Middle frontal gyrus (tissue), 1 donor: ENCODE results near the gene NR2F2.

Source experiments
- DNase-seq: peaks from one replicate; pipeline ENCODE4 v3.0.0-alpha.2; 2015; ENCODE audit warnings: low spot score; ENCODE audit errors: extremely low spot score

The NR2F2 gene

GRCh38 chr15:96352604-96353405 is 22.3 kb downstream of the NR2F2 start:
- no peak for DNase-seq

DNA sequence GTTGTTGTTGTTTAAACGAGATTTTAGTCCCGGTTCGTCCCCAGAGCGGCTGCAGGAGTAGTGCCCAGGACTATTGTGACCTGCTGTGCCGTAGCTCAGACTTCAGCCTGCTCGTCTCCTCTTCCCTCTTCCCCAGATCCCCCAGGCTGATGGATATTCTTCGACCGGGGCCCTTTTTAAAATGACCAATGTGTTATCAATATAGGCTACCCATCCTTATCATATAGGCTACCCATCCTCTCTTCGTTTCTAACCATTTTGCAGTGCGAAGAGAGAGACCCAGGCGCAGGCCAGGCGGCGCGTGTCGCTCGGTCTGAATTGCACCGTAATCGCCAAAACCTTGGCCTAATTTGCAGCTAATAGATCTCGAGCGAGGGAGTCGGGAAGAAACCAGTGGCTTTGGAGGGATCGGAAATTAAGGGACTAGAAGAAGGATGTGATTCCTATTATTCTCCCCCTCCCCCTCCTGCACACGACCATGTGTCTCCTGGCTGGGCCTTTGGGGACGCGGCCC is 23.0 kb downstream of the NR2F2 start:
- no peak for DNase-seq

GRCh38 chr15:96353930-96354730 is 23.6 kb downstream of the NR2F2 start:
- DNase-seq = no peak

- no peak for DNase-seq
Observed at GRCh38 chr15:96354731-96355567, 24.4 kb downstream of the NR2F2 start.

GRCh38 chr15:96355568-96356187 is 25.2 kb downstream of the NR2F2 start:
- DNase-seq = no peak

DNA sequence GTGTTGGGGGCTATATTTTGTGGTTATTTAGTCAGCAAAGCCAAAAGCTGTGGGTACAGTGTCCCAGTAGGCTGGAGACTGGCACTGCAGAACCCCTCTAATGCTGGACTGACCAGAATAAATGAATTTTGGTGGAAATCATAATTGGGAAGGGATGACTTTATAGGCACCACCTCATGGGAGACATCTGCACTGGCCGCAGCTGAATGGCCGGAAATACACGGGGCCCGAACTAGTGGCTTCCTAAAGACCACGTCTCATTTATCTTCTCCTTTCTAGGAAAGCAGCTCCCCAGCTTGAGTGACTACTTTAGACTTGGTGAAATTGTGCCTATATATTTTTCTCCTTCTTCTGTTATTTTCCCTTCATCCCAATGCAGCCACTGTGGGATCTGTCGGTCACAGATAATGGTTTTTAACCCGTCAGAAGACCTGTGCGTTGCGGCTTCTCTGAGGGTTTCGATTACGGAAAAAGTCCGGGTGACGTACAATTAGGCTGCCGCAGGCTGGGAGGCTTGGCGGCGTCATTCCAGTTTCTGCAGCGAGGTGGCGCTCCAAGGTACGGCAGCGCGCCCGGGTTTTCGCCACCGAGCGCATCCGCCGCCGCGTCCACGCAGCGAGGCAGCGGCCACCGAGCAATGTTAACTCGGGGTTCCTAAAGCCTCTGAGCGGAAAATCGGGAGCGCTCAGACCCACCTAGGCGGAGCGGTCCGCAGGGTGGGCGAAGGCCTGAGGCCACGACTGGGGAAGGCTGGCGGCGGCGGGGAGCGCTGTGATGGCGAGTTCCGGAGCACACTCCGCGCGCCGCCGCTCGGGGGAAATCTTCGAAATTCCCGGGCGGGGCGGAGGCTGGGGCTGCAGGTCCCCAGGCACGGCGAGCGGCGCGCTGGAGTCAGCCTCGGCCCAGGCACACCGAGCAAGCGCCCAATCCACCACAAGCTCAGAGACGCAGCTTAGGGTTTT is 26.3 kb downstream of the NR2F2 start:
- peak; percentile 62 for DNase-seq

GRCh38 chr15:96358001-96358801 is 27.7 kb downstream of the NR2F2 start:
- DNase-seq = no peak

DNA sequence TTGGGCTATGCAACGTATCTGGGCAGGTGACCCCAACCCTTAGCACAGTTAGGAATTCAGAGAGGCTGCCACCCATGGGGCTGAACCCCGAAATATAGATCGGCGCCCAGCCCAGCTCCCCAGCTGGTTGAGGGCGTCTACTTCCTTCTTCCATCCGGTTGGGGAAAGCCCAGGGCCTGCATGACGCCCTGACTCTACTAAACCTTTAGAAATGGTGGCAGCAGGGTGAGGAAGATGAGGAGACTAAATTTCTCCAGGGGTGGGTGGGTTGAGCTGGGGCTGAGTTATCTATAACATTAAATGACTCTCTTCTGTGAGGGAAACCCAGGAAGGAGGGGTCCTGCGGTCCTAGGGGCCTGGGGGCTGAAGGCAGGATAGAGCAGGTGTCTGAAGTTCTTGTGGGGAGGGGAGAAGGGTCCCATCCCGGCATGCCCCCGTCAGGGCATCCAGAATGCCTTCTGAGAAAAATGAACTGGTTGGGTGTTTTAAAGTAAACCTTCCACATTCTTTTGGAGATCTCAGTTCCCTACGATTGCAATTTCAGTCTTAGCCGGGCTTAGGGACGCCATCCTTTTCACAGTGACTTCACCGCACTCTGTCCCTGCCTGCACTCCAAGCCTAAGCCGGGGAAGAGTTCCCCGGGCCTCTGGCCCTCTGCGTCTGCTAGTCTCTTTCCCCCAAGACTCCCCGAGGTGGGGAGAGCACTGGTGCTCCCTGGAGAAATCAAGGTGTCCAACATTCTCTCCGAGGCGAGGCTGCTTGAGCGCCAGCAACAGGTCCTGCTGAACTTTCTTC is 28.5 kb downstream of the NR2F2 start:
- no peak for DNase-seq

DNA sequence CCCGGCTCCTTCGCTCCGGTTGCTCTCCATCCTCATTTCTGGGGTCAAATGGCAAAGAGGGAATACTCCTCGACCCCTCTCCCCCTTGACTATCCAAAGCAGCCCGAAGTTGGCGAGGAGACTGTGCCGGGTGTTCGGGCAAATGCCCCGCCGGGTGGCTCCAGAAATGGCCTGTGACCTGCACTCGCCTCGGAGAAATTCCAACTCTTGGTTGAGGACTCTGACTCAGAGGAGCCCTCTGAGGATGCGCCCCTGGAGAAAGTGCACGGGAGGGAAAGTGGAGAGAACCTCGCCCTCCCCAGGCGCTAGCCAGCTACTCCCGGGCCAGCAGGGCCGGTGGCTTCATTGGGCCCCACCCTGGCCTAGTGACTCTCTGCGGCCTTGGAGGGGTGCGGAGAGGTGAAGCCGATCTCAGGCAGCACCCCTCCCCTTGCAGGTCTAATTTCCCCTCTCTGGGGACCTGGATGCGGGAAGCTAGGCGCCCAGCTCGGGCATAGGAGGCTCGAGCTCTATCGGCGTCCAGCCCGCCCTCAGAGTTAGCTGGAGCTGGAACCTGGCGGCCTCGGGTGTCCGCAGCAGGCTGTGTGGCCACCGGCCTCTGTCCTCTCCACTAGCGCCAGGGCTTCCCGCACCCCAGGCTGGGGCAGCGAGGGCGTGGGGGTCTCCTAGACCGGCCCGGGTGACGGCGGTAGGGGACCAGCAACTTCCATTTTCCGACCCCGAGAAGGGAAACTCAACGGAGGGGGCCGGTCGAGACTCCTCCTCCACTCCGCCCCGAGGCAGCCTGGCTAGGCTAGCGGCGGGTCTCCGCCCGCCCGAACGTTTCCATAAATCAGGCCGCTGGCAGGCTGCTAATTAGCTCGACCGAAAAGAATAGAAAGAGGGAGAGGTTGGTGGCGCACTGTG is 29.4 kb downstream of the NR2F2 start:
- no peak for DNase-seq

- no peak for DNase-seq
Observed at GRCh38 chr15:96360581-96361308, 30.2 kb downstream of the NR2F2 start.

DNA sequence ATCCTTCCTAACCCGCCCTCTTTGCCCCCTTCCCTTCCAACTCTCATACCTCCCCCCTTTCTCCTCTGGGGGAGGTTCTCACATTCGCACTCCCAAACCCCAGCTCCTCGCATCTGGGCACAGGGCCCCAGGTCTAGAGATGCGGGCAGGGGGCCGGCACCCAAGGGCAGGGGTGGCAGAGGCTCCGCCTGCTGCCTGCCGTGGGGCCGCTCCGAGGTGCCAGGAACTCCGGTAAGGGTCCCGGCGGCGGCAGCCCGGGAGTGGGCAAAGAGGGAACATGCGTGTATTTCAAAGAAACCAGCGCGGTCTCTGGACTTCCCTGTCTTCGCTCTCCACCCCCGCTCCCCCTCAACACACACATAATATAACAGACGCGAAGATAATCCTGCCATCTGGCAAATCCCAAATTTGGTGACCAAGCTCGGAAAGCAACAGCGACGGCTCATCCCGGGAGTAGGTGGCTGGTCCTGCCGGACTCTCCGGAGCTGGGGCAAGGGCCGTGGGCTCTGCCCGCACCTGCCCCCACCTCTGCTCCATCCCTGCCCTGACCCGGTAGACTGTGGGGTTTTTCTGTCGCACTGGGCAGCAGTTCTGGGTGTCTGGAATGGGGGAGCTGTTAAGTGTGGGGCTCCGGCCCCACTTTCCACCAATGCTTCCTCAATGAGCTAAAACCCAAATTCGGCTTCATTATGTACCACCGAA is 31.0 kb downstream of the NR2F2 start:
- DNase-seq = no peak

GRCh38 chr15:96362011-96362754 is 31.7 kb downstream of the NR2F2 start:
- DNase-seq = no peak

GRCh38 chr15:96362755-96363651 is 32.5 kb downstream of the NR2F2 start:
- no peak for DNase-seq

DNA sequence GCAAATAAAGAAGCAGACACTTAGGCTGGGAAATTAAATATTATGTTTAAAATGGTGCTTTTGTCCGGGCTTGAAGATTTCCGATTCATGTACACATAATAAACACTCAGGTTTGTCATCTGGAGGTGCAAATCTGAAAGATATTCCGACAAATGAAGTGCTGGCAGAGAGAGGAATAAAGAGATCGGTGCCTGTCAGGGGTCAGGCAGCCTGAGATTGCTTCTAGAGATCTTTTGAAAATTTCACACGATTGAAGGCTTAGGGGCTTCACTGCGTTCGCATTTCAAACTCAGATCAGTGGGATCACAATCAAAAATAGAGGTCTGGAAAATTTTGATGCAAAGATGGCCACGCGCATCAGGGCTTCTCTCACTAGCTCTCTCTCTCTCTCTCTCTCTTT is 33.2 kb downstream of the NR2F2 start:
- DNase-seq = no peak
